Globus pallidus (tissue), 1 donor: ENCODE results near the gene GLUD2.
"Not testable (repeated sequence)": the region's sequence is repeated elsewhere in the genome, so short reads cannot be mapped to it uniquely, and the experiment has no call there.

Source experiments
- DNase-seq: peaks from one replicate; pipeline ENCODE4 v3.0.0-alpha.2; 2015; ENCODE audit warnings: low spot score

Gene GLUD2

DNA sequence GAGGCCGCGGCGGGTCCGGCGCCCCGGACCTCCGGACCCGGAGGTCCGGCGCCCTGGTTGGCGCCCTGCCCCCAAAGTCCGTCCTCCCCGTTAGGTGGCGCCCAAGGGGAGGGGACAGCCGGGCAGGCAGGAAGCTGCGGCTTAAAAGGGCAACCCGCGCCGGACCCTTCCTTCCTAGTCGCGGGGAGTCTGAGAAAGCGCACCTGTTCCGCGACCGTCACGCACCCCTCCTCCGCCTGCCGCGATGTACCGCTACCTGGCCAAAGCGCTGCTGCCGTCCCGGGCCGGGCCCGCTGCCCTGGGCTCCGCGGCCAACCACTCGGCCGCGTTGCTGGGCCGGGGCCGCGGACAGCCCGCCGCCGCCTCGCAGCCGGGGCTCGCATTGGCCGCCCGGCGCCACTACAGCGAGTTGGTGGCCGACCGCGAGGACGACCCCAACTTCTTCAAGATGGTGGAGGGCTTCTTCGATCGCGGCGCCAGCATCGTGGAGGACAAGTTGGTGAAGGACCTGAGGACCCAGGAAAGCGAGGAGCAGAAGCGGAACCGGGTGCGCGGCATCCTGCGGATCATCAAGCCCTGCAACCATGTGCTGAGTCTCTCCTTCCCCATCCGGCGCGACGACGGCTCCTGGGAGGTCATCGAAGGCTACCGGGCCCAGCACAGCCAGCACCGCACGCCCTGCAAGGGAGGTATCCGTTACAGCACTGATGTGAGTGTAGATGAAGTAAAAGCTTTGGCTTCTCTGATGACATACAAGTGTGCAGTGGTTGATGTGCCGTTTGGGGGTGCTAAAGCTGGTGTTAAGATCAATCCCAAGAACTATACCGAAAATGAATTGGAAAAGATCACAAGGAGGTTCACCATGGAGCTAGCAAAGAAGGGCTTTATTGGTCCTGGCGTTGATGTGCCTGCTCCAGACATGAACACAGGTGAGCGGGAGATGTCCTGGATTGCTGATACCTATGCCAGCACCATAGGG is at the start of gene GLUD2:
TSS of gene GLUD2 (plus strand) at position 170 of the 979 bp plus-strand sequence. CDS start at position 245, 75 bp downstream.
- DNase-seq: peak; percentile 20

- no peak for DNase-seq
Observed at GRCh38 chrX:120999413-120999812, 48.0 kb upstream of the GLUD2 start.

DNA sequence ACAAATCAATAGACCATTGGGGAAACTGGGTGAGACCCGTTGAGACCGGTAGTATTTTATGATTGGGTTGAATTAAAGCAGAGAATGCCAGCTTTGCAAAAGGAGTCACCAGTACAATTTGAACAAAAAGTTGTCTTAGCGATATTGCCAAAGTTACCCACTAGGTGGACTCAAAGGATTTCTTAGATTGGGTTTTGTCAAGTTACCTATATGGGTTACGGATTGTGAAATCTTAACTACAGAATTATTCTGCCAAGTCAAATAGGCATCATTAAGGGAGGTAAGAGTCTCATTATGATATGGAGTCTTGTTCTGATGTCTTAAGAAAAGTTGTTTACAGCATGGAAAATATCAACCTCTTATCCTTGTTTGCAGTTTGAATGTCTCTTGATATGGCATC is 46.8 kb upstream of the GLUD2 start:
- DNase-seq: no peak

- no peak for DNase-seq
Observed at GRCh38 chrX:121008920-121009319, 38.5 kb upstream of the GLUD2 start.

DNA sequence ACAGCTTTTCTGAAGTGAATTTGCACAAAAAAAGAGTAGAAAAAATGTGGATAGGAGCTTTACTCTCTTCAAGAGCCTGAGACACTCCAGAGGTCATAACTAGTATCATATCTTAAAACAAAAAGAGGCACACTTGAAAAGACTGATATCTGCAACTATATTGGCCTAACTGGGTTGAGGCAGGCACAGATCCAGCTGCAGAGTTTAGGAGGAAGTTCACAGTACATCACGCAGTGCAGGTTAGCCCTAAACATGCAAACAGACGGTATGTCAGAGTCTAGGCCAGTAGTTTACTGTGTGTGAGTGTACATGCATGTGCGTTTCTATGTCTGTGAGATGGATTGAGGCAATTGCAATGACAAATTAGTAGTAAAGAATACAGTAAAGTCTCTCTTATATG is 37.6 kb upstream of the GLUD2 start:
- DNase-seq: no peak

GRCh38 chrX:121010218-121010617 is 37.2 kb upstream of the GLUD2 start:
- DNase-seq: peak; percentile 47

- no peak for DNase-seq
Observed at GRCh38 chrX:121011254-121011653, 36.2 kb upstream of the GLUD2 start.

DNA sequence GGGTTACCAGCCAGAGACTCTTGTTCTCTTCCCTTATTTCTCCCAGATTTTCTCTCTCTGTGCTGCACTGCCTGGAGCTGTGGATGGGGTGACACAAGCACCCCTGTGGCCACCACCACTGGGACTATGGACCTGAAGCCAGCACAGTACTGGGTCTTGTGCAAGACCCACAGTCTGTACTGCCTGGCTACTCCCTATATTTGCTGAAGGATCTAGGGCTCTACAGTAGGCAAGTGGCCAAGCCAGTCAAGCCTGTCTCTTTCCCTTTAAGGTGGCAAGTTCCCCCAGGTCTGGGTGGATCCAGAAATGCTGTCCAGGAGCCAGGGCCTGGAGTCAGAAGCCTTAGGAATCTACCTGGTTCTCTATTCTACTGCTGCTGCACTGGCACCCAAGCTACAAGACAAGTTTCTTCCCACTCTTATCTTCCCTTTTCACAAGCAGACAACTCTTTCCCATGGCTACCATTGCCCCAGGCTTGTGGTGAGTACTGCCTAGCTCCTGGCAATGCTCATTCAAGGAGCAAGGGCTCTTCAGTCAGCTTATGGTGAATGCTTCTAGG is 33.4 kb upstream of the GLUD2 start:
- DNase-seq: no peak

DNA sequence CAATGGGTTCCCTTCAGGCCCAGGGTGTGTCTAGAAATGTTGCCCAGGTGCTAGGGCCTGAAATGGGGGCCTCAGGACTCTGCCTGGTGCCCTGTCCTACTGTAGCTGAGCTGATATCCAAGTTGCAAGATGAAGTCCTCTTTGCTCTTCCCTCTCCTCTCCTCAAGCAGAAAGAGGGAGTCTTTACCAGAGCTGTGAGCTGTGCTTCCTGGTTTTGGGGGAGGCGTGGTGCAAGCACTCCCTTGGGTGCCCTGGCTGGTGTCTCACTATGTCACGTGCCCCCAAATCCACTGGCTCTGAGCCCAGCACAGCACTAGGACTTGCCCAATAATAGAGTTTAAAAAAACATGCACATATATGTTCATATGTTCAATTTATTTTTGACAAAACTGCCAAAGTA is 32.6 kb upstream of the GLUD2 start:
- DNase-seq: no peak

GRCh38 chrX:121028419-121028818 is 19.0 kb upstream of the GLUD2 start:
- no peak for DNase-seq

DNA sequence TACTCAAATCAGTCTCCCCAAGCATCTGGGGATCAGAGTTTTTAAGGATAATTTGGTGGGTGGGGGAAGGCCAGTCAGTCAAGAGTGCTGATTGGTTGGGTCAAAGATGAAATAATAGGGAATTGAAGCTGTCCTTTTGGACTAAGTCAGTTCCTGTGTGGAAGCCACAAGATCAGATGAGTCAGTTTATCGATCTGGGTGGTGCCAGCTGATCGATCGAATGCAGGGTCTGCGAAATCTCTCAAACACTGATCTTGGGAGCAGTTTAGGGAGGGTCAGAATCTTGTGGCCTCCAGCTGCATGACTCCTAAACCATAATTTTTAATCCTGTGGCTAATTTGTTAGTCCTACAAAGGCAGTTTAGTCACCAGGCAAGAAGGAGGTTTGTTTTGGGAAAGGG is 17.3 kb upstream of the GLUD2 start:
- no peak for DNase-seq

GRCh38 chrX:121032531-121032930 is 14.9 kb upstream of the GLUD2 start:
- DNase-seq: no peak

- no peak for DNase-seq
Observed at GRCh38 chrX:121036137-121036536, 11.3 kb upstream of the GLUD2 start.

DNA sequence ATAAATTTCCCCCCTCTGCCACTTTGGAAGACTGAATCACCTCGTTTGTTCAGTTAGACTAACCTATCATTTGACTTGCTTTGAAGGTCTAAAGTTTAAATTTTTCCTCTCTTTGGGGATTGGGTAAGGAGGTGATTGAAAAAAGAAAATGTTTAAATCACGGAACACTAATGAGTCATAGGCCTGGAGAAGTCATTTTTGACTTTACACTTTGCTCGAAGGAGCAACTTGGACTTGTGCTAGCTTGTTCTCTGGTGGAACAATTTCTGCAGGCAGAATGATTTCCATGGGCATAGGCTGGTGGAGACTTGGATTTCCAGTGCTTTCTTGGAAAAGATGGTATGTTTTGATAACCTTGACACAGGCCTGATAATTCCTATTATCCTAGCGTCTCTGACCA is 10.5 kb upstream of the GLUD2 start:
- DNase-seq: no peak

DNA sequence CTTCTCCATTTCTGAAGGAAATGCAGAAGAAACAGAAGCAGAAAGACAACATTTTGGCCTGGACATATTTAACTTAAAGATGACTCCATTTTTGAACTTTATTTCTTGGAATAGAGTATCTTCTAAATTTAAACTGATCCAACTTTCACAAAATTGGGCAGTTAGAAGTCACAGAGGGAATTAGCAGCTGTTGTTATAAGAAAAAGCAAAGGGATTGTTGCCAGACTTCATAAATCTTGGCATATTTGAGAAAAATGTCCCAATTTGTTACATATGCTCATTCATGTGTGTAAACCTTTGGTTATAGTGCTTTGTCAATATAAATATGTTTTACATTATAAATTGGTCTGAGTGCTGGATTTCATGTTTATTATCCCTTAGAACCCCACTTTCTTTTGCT is 3.4 kb downstream of the GLUD2 start:
- DNase-seq: no peak

GRCh38 chrX:121052122-121052521 is 4.7 kb downstream of the GLUD2 start:
- no peak for DNase-seq

DNA sequence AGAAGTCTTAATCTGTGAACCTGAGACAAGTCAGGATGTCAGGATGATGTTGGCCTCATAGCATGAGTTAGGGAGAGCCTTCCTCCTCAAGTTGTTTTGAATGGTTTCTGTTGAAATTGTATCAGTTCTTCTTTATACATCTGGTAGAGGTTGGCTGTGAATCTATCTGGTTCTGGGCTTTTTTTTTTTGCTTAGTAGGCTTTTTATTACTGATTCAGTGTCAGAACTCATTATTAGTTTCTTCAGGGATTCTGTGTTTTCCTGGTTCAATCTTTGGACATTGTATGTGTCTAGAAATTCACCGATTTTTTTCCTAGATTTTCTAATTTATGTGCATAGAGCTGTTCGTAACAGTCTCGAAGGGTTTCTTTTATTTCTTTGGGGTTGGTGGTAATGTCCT is 14.9 kb downstream of the GLUD2 start:
- DNase-seq: no peak

DNA sequence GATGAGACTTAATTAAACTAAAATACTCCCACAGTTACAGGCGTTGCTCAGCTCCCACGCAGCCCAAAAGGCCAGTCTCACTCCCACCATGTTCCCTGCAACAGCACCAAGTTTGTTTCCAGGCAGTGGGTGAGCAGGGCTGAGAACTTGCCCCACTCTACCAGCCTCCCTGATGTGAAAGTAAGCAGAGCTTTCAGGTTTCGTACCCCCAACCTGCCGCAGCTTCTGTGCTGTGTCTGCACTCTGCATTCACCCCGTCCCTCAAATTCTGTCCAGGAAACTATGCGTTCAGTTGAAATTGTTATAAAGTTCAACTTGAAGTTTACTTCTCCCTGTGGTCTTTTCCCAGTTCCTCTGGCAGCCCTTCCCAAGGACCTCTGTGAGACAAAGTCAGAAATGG is 17.2 kb downstream of the GLUD2 start:
- DNase-seq: no peak

GRCh38 chrX:121084247-121084646 is 36.8 kb downstream of the GLUD2 start:
- DNase-seq: not testable (repeated sequence)

GRCh38 chrX:121084903-121085611 is 37.6 kb downstream of the GLUD2 start:
- DNase-seq: no peak

GRCh38 chrX:121085612-121086010 is 38.2 kb downstream of the GLUD2 start:
- no peak for DNase-seq

- no peak for DNase-seq
Observed at GRCh38 chrX:121093011-121093410, 45.6 kb downstream of the GLUD2 start.
